Smooth muscle cell (in vitro differentiated cells): ENCODE data around the gene MOGAT1. TPM values are rescaled to one million over a fixed set of nuclear protein-coding genes. Genes with fewer than 3 reads are reported as not detected.
A peak's percentile ranks its signal among the peaks of the same experiment; 100 is the strongest.

Source experiments
- DNase-seq: peaks from one replicate; lab custom pipeline; 2025; ENCODE audit not compliant: unreplicated experiment; lab: John Stamatoyannopoulos, UW
- H2AFZ ChIP-seq: fragments of 200-600 bp; sonication (generic); 2 replicates; pipeline ENCODE4 v1.6.0; 2016; ENCODE audit warnings: antibody characterized with exemption, low read depth, mild to moderate bottlenecking
- H3F3A ChIP-seq: fragments of 200-600 bp; sonication (generic); 2 replicates; pipeline ENCODE4 v1.6.0; 2017; ENCODE audit warnings: antibody characterized with exemption, low read depth
- H3K27ac ChIP-seq: fragments of 200-600 bp; sonication (generic); 2 replicates; pipeline ENCODE4 v1.5.1; 2016; ENCODE audit warnings: low read depth, mild to moderate bottlenecking
- H3K27me3 ChIP-seq: fragments of 200-600 bp; sonication (generic); 2 replicates; pipeline ENCODE4 v1.6.1; 2016; ENCODE audit warnings: low read depth, mild to moderate bottlenecking
- H3K36me3 ChIP-seq: fragments of 200-600 bp; sonication (generic); 2 replicates; pipeline ENCODE4 v1.5.1; 2016; ENCODE audit warnings: low read depth
- H3K4me1 ChIP-seq: fragments of 200-600 bp; sonication (generic); 2 replicates; pipeline ENCODE4 v1.5.1; 2016; ENCODE audit warnings: low read depth
- H3K4me2 ChIP-seq: fragments of 200-600 bp; sonication (generic); 2 replicates; pipeline ENCODE4 v1.6.0; 2016; ENCODE audit warnings: mild to moderate bottlenecking
- H3K4me3 ChIP-seq: fragments of 200-600 bp; sonication (generic); 2 replicates; pipeline ENCODE4 v1.5.1; 2016; ENCODE audit warnings: mild to moderate bottlenecking
- H3K79me2 ChIP-seq: fragments of 200-600 bp; sonication (generic); 2 replicates; pipeline ENCODE4 v1.6.0; 2016; ENCODE audit warnings: low read depth, mild to moderate bottlenecking
- H3K9ac ChIP-seq: fragments of 200-600 bp; sonication (generic); 2 replicates; pipeline ENCODE4 v1.6.0; 2016; ENCODE audit warnings: low read depth
- H3K9me3 ChIP-seq: fragments of 200-600 bp; sonication (generic); replicated peaks from 2 replicates; pipeline ENCODE4 v1.5.1; 2016; ENCODE audit warnings: low read depth
- H4K20me1 ChIP-seq: fragments of 200-600 bp; sonication (generic); 2 replicates; pipeline ENCODE4 v1.6.0; 2016; ENCODE audit warnings: low read depth
- WGBS: methylation state at CpG from one replicate; pipeline ENCODE4 v1.1.7; 2016; ENCODE audit warnings: low lambda C conversion rate; 5-methylcytosine and 5-hydroxymethylcytosine counted together
- polyA plus RNA-seq: library from polyadenylated mRNA; unstranded; fragments of >200 nt; fragmentation: Nextera tagmentation; extraction: Ambion mirVana; gene quantifications from 2 replicates; pipeline ENCODE4 v1.2.1, GENCODE V29; 2016
- total RNA-seq: library from RNA; depleted of rRNA; stranded (reverse); fragments of >200 nt; gene quantifications from 2 replicates; pipeline ENCODE4 v1.2.3, GENCODE V29; 2014
- TF ChIP-seq, protein P1 (sequence below): fragments of 200-600 bp; sonication (generic); IDR thresholded peaks from 2 replicates; pipeline ENCODE4 v1.5.1; 2017; ENCODE audit warnings: borderline replicate concordance, mild to moderate bottlenecking, antibody characterized with exemption; ENCODE audit not compliant: insufficient read depth, poor library complexity, severe bottlenecking

Gene MOGAT1
- total and polyA plus RNA-seq, 2 experiments from 2014 or later: 0.25 TPM; not detected in 1

- no peak overlapping the region for H2AFZ ChIP-seq
- H3K27ac ChIP-seq: peak overlapping the region; percentile 30
- no peak overlapping the region for H3K4me3 ChIP-seq
- DNase-seq: no peak
- H3K27me3 ChIP-seq: no peaks in the 10 kb centered on the region
- H3K79me2 ChIP-seq: no peaks in the 10 kb centered on the region
- H4K20me1 ChIP-seq: no peaks in the 10 kb centered on the region
- H3F3A ChIP-seq: no peaks in the 10 kb centered on the region
- H3K9me3 ChIP-seq: no peaks in the 10 kb centered on the region
- peak overlapping the region; percentile 49 for H3K4me2 ChIP-seq
- H3K4me1 ChIP-seq: peaks cover 4% of the 10 kb centered on the region
- TF ChIP-seq, protein P1, sequence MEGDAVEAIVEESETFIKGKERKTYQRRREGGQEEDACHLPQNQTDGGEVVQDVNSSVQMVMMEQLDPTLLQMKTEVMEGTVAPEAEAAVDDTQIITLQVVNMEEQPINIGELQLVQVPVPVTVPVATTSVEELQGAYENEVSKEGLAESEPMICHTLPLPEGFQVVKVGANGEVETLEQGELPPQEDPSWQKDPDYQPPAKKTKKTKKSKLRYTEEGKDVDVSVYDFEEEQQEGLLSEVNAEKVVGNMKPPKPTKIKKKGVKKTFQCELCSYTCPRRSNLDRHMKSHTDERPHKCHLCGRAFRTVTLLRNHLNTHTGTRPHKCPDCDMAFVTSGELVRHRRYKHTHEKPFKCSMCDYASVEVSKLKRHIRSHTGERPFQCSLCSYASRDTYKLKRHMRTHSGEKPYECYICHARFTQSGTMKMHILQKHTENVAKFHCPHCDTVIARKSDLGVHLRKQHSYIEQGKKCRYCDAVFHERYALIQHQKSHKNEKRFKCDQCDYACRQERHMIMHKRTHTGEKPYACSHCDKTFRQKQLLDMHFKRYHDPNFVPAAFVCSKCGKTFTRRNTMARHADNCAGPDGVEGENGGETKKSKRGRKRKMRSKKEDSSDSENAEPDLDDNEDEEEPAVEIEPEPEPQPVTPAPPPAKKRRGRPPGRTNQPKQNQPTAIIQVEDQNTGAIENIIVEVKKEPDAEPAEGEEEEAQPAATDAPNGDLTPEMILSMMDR: no peak
- H3K9ac ChIP-seq: no peak overlapping the region
- no peaks in the 10 kb centered on the region for H3K36me3 ChIP-seq
- WGBS: 0% methylated on average over 1 of the region's 1 CpG
Observed at GRCh38 chr2:222701233-222701632, 29.8 kb downstream of the MOGAT1 start.

DNA sequence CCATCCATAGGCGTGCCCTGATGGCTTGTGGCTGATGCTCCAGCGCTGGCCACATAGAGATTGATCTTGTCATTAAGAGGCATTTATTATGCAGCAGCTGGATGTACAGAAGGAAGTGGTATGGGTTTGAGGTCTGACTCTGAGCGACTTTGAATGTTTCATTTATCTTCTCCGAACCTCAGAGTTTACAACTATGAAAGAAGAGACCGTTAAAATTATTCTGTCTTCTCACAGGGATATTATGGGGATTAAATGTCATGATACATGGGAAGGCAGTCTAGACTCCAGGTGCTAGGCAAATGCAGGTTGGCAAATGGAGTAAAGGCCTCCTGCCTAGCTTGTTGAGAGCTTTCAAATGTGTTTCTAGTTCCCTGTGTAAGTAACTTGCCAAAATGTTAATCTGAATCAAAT lies 30.3 kb downstream of the MOGAT1 start:
- H3F3A ChIP-seq: no peaks in the 10 kb centered on the region
- no peak for DNase-seq
- H3K4me1 ChIP-seq: peaks cover 4% of the 10 kb centered on the region
- no peak overlapping the region for H3K4me2 ChIP-seq
- TF ChIP-seq, protein P1: no peak
- no peaks in the 10 kb centered on the region for H3K36me3 ChIP-seq
- no peak overlapping the region for H3K9ac ChIP-seq
- no peaks in the 10 kb centered on the region for H3K79me2 ChIP-seq
- whole genome bisulfite sequencing: 31% methylated on average over 5 of the region's 5 CpGs
- H3K9me3 ChIP-seq: no peaks in the 10 kb centered on the region
- H3K27ac ChIP-seq: peak overlapping the region; percentile 39
- H3K4me3 ChIP-seq: no peak overlapping the region
- no peaks in the 10 kb centered on the region for H3K27me3 ChIP-seq
- H4K20me1 ChIP-seq: no peaks in the 10 kb centered on the region
- H2AFZ ChIP-seq: no peak overlapping the region

- peaks cover 4% of the 10 kb centered on the region for H3K4me1 ChIP-seq
- H3K27ac ChIP-seq: peak overlapping the region; percentile 39
- no peaks in the 10 kb centered on the region for H3K27me3 ChIP-seq
- no peaks in the 10 kb centered on the region for H3K79me2 ChIP-seq
- H3K9me3 ChIP-seq: no peaks in the 10 kb centered on the region
- no peak overlapping the region for H3K4me3 ChIP-seq
- TF ChIP-seq, protein P1: no peak
- no peaks in the 10 kb centered on the region for H3F3A ChIP-seq
- no peak overlapping the region for H2AFZ ChIP-seq
- no peaks in the 10 kb centered on the region for H3K36me3 ChIP-seq
- no peaks in the 10 kb centered on the region for H4K20me1 ChIP-seq
- 70% methylated on average over 2 of the region's 2 CpGs for WGBS
- H3K4me2 ChIP-seq: no peak overlapping the region
- H3K9ac ChIP-seq: no peak overlapping the region
- DNase-seq: no peak
Observed at GRCh38 chr2:222703091-222703490, 31.6 kb downstream of the MOGAT1 start.

- peak overlapping the region; percentile 39 for H3K27ac ChIP-seq
Observed at GRCh38 chr2:222703886-222704285, 32.4 kb downstream of the MOGAT1 start.

More at GRCh38 chr2:222703886-222704285, 32.4 kb downstream of the MOGAT1 start:
- H3F3A ChIP-seq: peaks cover 5% of the 10 kb centered on the region
- H3K4me3 ChIP-seq: no peak overlapping the region
- H3K36me3 ChIP-seq: no peaks in the 10 kb centered on the region
- no peak overlapping the region for H2AFZ ChIP-seq
- H4K20me1 ChIP-seq: no peaks in the 10 kb centered on the region
- H3K27me3 ChIP-seq: no peaks in the 10 kb centered on the region
- peak overlapping the region; percentile 69 for H3K4me2 ChIP-seq
- H3K4me1 ChIP-seq: peaks cover 10% of the 10 kb centered on the region
- no peaks in the 10 kb centered on the region for H3K9me3 ChIP-seq
- no peak for DNase-seq
- H3K79me2 ChIP-seq: no peaks in the 10 kb centered on the region
- 24% methylated on average over 3 of the region's 3 CpGs for WGBS
- TF ChIP-seq, protein P1: no peak
- no peak overlapping the region for H3K9ac ChIP-seq
